Nephron progenitor cell (in vitro differentiated cells): ENCODE measurements around the gene JARID2.

Experiments
- DNase-seq: peaks from one replicate; pipeline ENCODE4 v3.0.0; 2021
- H3K27ac Mint-ChIP-seq: 2 replicates; pipeline ENCODE4 v1.8.0; 2021; ENCODE audit warnings: mild to moderate bottlenecking, moderate library complexity, mixed read lengths
- H3K27me3 Mint-ChIP-seq: 2 replicates; pipeline ENCODE4 v1.8.0; 2021; ENCODE audit warnings: mild to moderate bottlenecking, low read depth, mixed read lengths; ENCODE audit not compliant: poor library complexity
- H3K36me3 Mint-ChIP-seq: 2 replicates; pipeline ENCODE4 v1.8.0; 2021; ENCODE audit warnings: low read depth, mixed read lengths
- H3K4me1 Mint-ChIP-seq: 2 replicates; pipeline ENCODE4 v1.8.0; 2021; ENCODE audit warnings: mixed read lengths
- H3K4me3 Mint-ChIP-seq: 2 replicates; pipeline ENCODE4 v1.8.0; 2021; ENCODE audit warnings: mild to moderate bottlenecking, moderate library complexity, mixed read lengths
- H3K9me3 Mint-ChIP-seq: 2 replicates; pipeline ENCODE4 v1.8.0; 2021; ENCODE audit warnings: mild to moderate bottlenecking, moderate library complexity, mixed read lengths
- CTCF ChIP-seq: fragments of 200-600 bp; sonication (generic); IDR thresholded peaks from 2 replicates; pipeline ENCODE4 v1.5.0; 2021; ENCODE audit warnings: antibody characterized with exemption

Gene JARID2

GRCh38 chr6:15502446-15503345 is 256.8 kb downstream of the JARID2 start:
- no peak for DNase-seq
- Mint-ChIP-seq H3K27ac (peak overlapping the region; percentile 83), H3K36me3 (peaks cover 63% of the 10 kb centered on the region), H3K4me1 (peaks cover 98% of the 10 kb centered on the region), H3K4me3 (no peak overlapping the region), H3K9me3 (no peaks in the 10 kb centered on the region), H3K27me3 (no peaks in the 10 kb centered on the region)
- TF ChIP-seq CTCF: no peak

GRCh38 chr6:15503346-15503680 is 257.4 kb downstream of the JARID2 start:
- DNase-seq: no peak
- Mint-ChIP-seq H3K4me1 (peaks cover 95% of the 10 kb centered on the region), H3K4me3 (no peak overlapping the region), H3K27ac (peak overlapping the region; percentile 72), H3K36me3 (peaks cover 60% of the 10 kb centered on the region), H3K9me3 (no peaks in the 10 kb centered on the region), H3K27me3 (no peaks in the 10 kb centered on the region)
- TF ChIP-seq CTCF: no peak

DNA sequence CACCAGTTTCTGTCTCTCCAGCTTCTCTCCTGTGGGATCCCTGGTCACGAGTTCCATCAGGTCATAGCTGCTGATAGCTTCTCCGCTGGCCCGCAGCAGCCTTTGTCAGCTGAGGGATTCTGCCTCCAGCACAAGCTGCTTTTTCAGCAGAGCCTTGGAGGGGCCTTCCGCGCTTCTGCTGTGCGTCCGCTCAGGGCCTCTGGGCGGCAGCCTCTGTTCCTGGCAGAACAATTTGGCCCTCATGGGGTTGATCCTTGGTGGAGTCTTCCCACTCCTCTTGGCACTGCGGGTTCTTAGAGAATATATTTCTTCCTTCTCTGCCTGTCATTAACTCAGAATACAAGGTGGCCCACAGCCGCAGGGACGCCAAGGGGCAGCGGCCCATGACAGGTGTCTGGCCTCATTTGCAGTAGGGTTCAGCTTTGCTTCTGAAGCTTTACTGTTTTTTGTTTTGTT is 258.2 kb downstream of the JARID2 start:
- Mint-ChIP-seq H3K27ac (peak overlapping the region; percentile 89), H3K27me3 (no peaks in the 10 kb centered on the region), H3K4me3 (peak overlapping the region; percentile 28), H3K9me3 (no peaks in the 10 kb centered on the region), H3K36me3 (peaks cover 63% of the 10 kb centered on the region), H3K4me1 (peaks cover 95% of the 10 kb centered on the region)
- peak; percentile 21 for DNase-seq
- TF ChIP-seq CTCF: no peak

DNA sequence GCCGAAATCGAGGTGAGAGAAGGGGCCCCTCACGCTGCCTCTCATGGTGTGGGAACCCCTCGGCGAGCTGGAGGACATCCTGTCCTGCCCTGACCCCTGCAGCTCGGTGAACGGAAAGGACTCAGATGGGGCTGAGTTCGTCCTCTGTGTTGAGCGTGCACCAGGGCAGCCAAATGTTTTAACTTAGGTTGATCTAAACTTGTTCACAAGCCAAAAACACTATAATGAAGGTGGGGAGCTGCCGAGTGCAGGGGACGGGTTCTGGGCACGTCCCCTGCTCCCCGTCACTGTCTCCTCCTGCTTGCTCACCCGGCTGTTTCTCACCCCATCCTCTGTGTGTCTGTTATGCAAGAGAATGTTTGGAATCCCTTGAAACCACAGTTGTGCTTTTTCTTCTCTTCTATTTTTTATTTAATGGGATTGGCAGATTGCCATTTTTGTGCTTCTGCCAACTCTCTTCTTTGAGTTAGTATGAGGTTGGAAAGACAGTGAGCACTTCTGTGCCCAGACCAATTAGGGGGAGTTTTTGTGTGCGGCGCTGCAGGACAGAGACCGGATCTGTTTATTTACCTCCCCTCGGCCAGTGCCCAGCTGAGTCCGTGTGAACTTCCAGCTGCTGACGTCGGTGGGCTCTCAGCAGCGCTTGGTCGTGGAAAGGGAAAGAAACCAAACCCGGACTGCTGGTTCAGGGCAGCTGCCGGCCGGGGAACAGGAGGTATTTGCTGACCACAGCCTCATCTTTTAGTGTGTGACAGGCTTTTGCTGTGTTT is 258.9 kb downstream of the JARID2 start:
- peak overlapping the region; percentile 89 for H3K27ac Mint-ChIP-seq
- peak overlapping the region; percentile 28 for H3K4me3 Mint-ChIP-seq
- no peaks in the 10 kb centered on the region for H3K9me3 Mint-ChIP-seq
- no peak for TF ChIP-seq CTCF
- no peaks in the 10 kb centered on the region for H3K27me3 Mint-ChIP-seq
- peak; percentile 17 for DNase-seq
- peaks cover 63% of the 10 kb centered on the region for H3K36me3 Mint-ChIP-seq
- H3K4me1 Mint-ChIP-seq: peaks cover 95% of the 10 kb centered on the region

DNA sequence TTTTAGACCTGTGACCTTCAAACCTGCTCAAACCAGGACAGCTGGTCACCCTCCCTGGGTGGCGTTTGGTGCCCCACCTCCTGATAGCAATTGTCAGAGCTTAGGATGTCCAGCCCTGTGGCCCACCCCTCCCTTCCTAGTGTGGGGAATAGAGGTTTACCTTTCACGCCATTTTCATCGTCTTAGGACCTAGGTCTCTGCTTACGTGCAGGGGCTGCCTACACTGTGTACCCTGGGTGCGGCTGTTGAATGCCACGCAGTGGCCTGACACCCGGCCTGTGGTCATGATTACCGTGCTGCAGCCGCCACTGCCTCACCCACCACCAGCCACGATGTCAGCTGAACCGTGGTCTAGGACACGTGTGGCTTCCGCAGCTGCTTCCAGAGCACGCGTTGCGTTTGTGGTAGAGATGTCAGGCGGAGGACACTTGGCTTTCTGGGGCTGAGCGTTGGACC is 259.6 kb downstream of the JARID2 start:
- no peak for TF ChIP-seq CTCF
- no peak overlapping the region for H3K27ac Mint-ChIP-seq
- no peaks in the 10 kb centered on the region for H3K27me3 Mint-ChIP-seq
- peaks cover 93% of the 10 kb centered on the region for H3K4me1 Mint-ChIP-seq
- H3K4me3 Mint-ChIP-seq: no peak overlapping the region
- no peak for DNase-seq
- no peaks in the 10 kb centered on the region for H3K9me3 Mint-ChIP-seq
- peaks cover 56% of the 10 kb centered on the region for H3K36me3 Mint-ChIP-seq
